BJ (cell line): ENCODE results near the gene MUC5B. TPM values are rescaled to one million over a fixed set of nuclear protein-coding genes. Genes with fewer than 3 reads are reported as not detected.

Experiments used
- CTCF ChIA-PET: fragments of 350-600 bp; formaldehyde crosslinking; extraction: SDS; loops from one replicate; lab custom pipeline; 2021; ENCODE audit warnings: antibody characterized with exemption, inconsistent platforms; lab: Yijun Ruan, JAX
- POLR2A ChIA-PET: fragments of 300-600 bp; sonication (Branson Sonifier 250); formaldehyde crosslinking; extraction: SDS; loops from one replicate; lab custom pipeline; 2021; ENCODE audit warnings: antibody characterized with exemption; lab: Charles Lee
- DNase-seq: peaks from one replicate; pipeline ENCODE4 v3.0.0-alpha.2; 2011; ENCODE audit warnings: low read depth
- H3K27me3 ChIP-seq: 2 replicates; pipeline ENCODE4 v1.6.0; 2011; ENCODE audit warnings: low read length; ENCODE audit not compliant: control insufficient read depth, insufficient read depth
- H3K36me3 ChIP-seq: 2 replicates; pipeline ENCODE4 v1.5.1; 2011; ENCODE audit warnings: low read length; ENCODE audit not compliant: control insufficient read depth, insufficient read depth
- H3K4me3 ChIP-seq: 2 replicates; pipeline ENCODE4 v1.5.1; 2011; ENCODE audit warnings: low read depth, mild to moderate bottlenecking, control low read depth, low read length
- polyA plus RNA-seq: library from polyadenylated mRNA; depleted of rRNA; stranded (reverse); fragments of >200 nt; gene quantifications from 2 replicates; pipeline ENCODE4 v1.2.3, GENCODE V29; 2011
- TF ChIP-seq, protein P1 (sequence below): IDR thresholded peaks from 2 replicates; pipeline ENCODE4 v1.5.1; 2011; ENCODE audit warnings: low read depth, mild to moderate bottlenecking, control low read depth, inconsistent platforms, low read length, moderate library complexity; ENCODE audit not compliant: insufficient read depth

Gene MUC5B
- polyA plus RNA-seq, 1 experiment: not detected

DNA sequence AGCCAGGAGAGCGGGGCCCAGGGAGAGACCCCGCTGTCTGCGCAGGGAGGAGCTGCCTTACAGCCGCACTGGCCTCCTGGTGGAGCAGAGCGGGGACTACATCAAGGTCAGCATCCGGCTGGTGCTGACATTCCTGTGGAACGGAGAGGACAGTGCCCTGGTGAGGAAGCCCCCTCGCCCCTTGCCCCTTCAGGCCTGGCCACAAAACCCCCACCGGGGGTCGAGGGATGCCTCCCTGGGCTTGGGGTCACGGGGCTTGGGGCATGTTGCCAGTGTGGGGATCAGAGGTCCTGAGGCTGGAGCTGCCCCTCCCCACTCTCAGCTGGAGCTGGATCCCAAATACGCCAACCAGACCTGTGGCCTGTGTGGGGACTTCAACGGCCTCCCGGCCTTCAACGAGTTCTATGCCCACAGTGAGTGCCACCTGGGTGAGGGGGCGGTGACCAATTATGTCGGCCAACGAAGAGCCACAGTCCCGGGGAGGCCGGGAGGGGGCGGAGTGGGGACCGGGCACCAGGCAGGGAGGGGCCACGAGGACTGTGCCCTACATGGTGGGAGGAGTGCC lies 4.2 kb downstream of the MUC5B start:
- no peak for DNase-seq
- CTCF ChIA-PET: interaction anchor here (1.7 kb wide), 1 partner anchor 348 kb away, joined by 3 read pairs; no protein-coding TSS in a partner anchor
- POLR2A ChIA-PET: no interaction called here
- Histone ChIP-seq H3K4me3 (no peak overlapping the region), H3K27me3 (0 out of 2 replicates have a peak, but pooled peaks cover 2% of the 10 kb centered on the region), H3K36me3 (no peaks in the 10 kb centered on the region)
- TF ChIP-seq, protein P1, sequence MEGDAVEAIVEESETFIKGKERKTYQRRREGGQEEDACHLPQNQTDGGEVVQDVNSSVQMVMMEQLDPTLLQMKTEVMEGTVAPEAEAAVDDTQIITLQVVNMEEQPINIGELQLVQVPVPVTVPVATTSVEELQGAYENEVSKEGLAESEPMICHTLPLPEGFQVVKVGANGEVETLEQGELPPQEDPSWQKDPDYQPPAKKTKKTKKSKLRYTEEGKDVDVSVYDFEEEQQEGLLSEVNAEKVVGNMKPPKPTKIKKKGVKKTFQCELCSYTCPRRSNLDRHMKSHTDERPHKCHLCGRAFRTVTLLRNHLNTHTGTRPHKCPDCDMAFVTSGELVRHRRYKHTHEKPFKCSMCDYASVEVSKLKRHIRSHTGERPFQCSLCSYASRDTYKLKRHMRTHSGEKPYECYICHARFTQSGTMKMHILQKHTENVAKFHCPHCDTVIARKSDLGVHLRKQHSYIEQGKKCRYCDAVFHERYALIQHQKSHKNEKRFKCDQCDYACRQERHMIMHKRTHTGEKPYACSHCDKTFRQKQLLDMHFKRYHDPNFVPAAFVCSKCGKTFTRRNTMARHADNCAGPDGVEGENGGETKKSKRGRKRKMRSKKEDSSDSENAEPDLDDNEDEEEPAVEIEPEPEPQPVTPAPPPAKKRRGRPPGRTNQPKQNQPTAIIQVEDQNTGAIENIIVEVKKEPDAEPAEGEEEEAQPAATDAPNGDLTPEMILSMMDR: peak; percentile 33; the same call in 1 of the 2 replicates

DNA sequence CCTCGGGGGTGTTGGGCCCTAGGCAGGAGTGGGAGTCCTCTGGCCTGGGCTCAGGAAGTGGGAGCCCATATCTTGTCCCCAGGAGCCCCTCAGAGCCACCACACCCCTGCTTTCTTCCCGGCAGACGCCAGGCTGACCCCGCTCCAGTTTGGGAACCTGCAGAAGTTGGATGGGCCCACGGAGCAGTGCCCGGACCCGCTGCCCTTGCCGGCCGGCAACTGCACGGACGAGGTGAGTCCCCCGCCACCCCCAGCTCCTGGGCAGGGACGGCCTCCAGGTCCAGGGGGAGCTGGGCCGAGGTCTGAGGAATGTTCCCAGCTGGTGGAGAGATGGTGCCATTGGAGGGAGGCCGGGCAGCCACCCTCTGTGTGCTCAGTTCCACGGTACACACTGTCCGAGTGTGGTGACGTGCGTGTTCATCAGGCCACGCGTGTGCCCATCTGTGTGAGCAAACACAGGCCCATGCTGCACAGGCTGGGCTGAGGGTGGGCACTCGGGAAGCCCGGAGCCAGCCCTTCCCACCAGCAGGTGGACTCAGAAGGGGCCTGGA lies 4.8 kb downstream of the MUC5B start:
- ChIA-PET CTCF (interaction anchor here (1.7 kb wide), 1 partner anchor 347 kb away, joined by 3 read pairs; no protein-coding TSS in a partner anchor), POLR2A (no interaction called here)
- Histone ChIP-seq H3K4me3 (no peak overlapping the region), H3K27me3 (0 out of 2 replicates have a peak, but pooled peaks cover 2% of the 10 kb centered on the region), H3K36me3 (no peaks in the 10 kb centered on the region)
- TF ChIP-seq, protein P1: no peak
- no peak for DNase-seq

DNA sequence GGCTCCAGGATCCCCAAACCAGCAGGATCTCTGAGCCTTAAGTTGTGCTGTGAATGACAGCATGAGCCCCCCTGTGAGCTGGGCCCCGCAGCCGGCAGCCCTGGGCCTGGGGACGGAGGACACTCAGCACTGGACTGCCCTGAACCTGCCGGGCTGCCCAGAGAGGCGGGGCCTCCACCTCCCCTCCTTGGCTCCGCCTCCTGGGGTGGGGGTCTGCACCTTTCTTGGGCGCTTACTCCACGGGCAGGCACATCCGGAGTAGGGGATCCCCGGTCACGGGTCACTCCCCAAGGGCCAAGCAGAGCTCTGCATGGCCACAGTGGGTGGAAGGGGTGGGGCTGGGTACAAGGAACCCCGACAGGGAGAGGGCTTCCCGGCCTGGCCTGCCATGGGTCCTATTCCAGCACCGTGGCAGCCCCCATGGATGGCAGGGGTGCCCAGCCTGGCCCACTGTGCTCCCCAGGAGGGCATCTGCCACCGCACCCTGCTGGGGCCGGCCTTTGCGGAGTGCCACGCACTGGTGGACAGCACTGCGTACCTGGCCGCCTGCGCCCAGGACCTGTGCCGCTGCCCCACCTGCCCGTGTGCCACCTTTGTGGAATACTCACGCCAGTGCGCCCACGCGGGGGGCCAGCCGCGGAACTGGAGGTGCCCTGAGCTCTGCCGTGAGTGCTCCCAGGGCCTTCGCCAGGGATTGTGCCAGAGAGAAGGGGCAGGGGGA lies 5.4 kb downstream of the MUC5B start:
- DNase-seq: no peak
- CTCF ChIA-PET: interaction anchor here (1.4 to 1.7 kb wide), 2 partner anchors 26 to 346 kb away, joined by 3 to 4 read pairs; no protein-coding TSS in a partner anchor

DNA sequence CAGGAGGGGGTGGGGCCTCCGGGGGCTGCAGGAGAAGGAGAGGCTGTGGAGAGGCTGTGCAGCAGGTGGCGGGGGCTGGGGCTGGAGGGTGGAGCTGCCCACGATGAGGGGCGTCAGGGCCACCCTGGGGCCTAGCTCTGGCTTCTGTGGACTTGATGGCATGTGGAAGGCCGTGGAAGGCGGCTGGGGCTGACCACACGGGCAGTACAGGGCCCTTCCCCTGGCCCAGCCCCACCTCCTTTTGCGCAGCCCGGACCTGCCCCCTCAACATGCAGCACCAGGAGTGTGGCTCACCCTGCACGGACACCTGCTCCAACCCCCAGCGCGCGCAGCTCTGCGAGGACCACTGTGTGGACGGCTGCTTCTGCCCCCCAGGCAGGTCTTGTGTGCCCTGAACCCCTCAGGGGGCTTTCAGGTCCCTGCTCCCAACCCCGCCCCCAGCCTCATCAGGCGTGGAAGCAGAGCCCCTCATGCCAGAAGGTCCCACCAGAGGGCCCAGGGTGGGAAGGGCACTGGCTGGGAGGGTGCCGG lies 6.1 kb downstream of the MUC5B start:
- DNase-seq: no peak
- ChIA-PET POLR2A (no interaction called here), CTCF (interaction anchor here (1.4 kb wide), 1 partner anchor 26 kb away, joined by 4 read pairs; no protein-coding TSS in a partner anchor)

More for the DNA sequence above, 5.4 kb downstream of the MUC5B start:
- POLR2A ChIA-PET: no interaction called here
- TF ChIP-seq, protein P1: no peak
- Histone ChIP-seq H3K36me3 (no peaks in the 10 kb centered on the region), H3K27me3 (0 out of 2 replicates have a peak, but pooled peaks cover 2% of the 10 kb centered on the region), H3K4me3 (no peak overlapping the region)

More for the DNA sequence above, 6.1 kb downstream of the MUC5B start:
- Histone ChIP-seq H3K27me3 (0 out of 2 replicates have a peak, but pooled peaks cover 2% of the 10 kb centered on the region), H3K36me3 (no peaks in the 10 kb centered on the region), H3K4me3 (no peak overlapping the region)
- TF ChIP-seq, protein P1: no peak
